WERI-Rb-1 (cell line): ENCODE results near the gene GABBR2.
A peak's percentile ranks its signal among the peaks of the same experiment; 100 is the strongest.

Experiments
- DNase-seq: peaks from one replicate; pipeline ENCODE4 v3.0.0-alpha.2; 2020
- H3K27ac ChIP-seq: fragments of 250-450 bp; sonication (Bioruptor Pico); 2 replicates; pipeline ENCODE4 v1.5.1; 2020; ENCODE audit warnings: mild to moderate bottlenecking, moderate library complexity
- H3K27me3 ChIP-seq: fragments of 250-450 bp; sonication (Bioruptor Pico); 2 replicates; pipeline ENCODE4 v1.5.1; 2021; ENCODE audit warnings: mild to moderate bottlenecking, low read depth, moderate library complexity; ENCODE audit not compliant: insufficient read depth, severe bottlenecking
- H3K36me3 ChIP-seq: fragments of 250-450 bp; sonication (Bioruptor Pico); 2 replicates; pipeline ENCODE4 v1.5.1; 2020; ENCODE audit warnings: mild to moderate bottlenecking, moderate library complexity
- H3K4me3 ChIP-seq: 2 replicates; pipeline ENCODE4 v1.5.1; 2011; ENCODE audit warnings: low read depth, mild to moderate bottlenecking, control low read depth, low read length
- H3K9me3 ChIP-seq: fragments of 250-450 bp; sonication (Bioruptor Pico); 2 replicates; pipeline ENCODE4 v1.5.1; 2021; ENCODE audit warnings: mild to moderate bottlenecking, moderate library complexity; ENCODE audit not compliant: severe bottlenecking
- TF ChIP-seq, protein P1 (sequence below): IDR thresholded peaks from 2 replicates; pipeline ENCODE4 v1.5.1; 2011; ENCODE audit warnings: low read depth, mild to moderate bottlenecking, control low read depth, inconsistent platforms, low read length

The GABBR2 gene

GRCh38 chr9:98328770-98329169 is 380.0 kb downstream of the GABBR2 start:
- Histone ChIP-seq H3K9me3 (no peaks in the 10 kb centered on the region), H3K27ac (peak overlapping the region; percentile 78), H3K36me3 (no peaks in the 10 kb centered on the region; the same call in 1 of the 2 replicates), H3K4me3 (no peak overlapping the region), H3K27me3 (no peaks in the 10 kb centered on the region)
- TF ChIP-seq, protein P1, sequence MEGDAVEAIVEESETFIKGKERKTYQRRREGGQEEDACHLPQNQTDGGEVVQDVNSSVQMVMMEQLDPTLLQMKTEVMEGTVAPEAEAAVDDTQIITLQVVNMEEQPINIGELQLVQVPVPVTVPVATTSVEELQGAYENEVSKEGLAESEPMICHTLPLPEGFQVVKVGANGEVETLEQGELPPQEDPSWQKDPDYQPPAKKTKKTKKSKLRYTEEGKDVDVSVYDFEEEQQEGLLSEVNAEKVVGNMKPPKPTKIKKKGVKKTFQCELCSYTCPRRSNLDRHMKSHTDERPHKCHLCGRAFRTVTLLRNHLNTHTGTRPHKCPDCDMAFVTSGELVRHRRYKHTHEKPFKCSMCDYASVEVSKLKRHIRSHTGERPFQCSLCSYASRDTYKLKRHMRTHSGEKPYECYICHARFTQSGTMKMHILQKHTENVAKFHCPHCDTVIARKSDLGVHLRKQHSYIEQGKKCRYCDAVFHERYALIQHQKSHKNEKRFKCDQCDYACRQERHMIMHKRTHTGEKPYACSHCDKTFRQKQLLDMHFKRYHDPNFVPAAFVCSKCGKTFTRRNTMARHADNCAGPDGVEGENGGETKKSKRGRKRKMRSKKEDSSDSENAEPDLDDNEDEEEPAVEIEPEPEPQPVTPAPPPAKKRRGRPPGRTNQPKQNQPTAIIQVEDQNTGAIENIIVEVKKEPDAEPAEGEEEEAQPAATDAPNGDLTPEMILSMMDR = no peak
- DNase-seq = no peak

DNA sequence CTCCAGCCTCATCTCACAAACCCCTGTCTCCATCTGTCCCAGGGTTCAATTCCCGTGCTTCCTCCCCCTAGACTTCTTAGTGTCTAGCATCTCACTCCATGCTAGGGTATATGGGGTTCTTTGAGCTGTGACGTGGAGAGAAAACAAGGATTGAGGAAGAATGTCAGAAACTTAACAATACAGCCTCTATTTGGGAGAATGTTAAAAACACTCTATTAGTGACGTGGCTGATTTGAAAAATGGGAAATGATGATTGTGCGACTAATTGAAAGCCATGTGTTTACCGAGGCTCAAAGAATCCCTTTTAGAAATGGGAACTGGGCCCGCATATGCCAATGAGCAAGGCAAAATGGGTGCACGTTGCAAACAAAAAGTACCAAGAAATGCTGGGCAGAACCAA is 380.6 kb downstream of the GABBR2 start:
- TF ChIP-seq, protein P1 = no peak
- no peak for DNase-seq
- Histone ChIP-seq H3K9me3 (no peaks in the 10 kb centered on the region), H3K4me3 (no peak overlapping the region), H3K27ac (peak overlapping the region; percentile 78), H3K36me3 (no peaks in the 10 kb centered on the region; the same call in 1 of the 2 replicates), H3K27me3 (no peaks in the 10 kb centered on the region)

DNA sequence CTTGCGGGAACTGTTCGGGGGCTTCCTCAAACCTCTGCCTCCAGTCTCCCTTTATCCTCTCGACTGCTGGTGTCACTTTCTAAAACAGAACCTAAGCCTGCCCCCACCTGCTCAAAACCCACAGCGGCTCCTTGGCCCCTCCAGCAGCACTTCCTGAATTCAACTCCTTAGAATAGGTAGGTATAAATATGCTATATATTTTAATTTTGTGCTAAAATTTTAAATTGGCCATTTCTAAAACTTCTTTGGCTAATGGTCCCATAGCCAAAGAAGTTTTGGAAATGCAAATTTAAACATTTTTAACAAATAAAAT is 381.5 kb downstream of the GABBR2 start:
- TF ChIP-seq, protein P1 = no peak
- peak overlapping the region; percentile 78 for H3K27ac ChIP-seq
- DNase-seq = peak; percentile 79

DNA sequence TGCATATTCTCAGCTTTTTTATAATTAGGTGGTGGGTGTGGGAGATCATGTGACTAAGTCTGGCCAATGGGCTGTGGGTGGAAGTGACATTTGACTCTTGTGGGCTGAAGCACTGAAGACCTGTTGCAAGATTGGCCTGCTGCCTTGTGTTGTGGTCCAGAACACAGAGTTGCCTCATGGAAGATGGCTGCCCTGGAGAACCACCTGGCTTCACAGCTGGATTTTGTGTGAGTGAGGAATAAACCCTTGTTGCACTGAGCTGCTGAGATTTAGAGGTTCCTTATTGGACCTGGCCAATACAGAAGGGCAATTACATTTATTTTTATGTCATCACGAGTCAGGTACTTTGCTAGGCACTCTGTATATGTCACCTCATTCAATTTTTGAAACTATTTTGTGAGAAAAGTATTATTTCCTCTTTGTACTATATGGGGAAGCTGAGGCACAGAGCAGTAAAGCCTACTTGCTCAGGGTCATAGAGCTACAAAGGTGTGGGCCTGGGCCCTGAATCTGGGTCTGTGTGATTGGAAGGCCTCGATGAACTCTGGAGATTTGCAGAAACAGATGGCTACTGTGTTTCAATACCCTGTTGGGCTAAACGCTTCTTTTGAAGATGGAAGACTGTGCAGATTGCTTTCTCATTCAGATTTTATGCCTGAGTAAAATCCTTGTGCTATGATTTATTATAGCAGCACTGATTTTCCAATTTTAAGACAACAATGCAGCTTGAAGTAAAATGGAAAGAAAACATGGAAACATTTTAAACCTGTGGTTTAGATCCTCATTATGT is 382.1 kb downstream of the GABBR2 start:
- Histone ChIP-seq H3K27ac (peak overlapping the region; percentile 78), H3K27me3 (no peaks in the 10 kb centered on the region), H3K36me3 (no peaks in the 10 kb centered on the region; the same call in 1 of the 2 replicates), H3K4me3 (no peak overlapping the region; the same call in 1 of the 2 replicates), H3K9me3 (no peaks in the 10 kb centered on the region)
- peak; percentile 70 for DNase-seq
- TF ChIP-seq, protein P1 = no peak

More for the DNA sequence above, 381.5 kb downstream of the GABBR2 start:
- H3K4me3 ChIP-seq = no peak overlapping the region; the same call in 1 of the 2 replicates
- H3K9me3 ChIP-seq = no peaks in the 10 kb centered on the region
- H3K27me3 ChIP-seq = no peaks in the 10 kb centered on the region
- H3K36me3 ChIP-seq = no peaks in the 10 kb centered on the region; the same call in 1 of the 2 replicates

DNA sequence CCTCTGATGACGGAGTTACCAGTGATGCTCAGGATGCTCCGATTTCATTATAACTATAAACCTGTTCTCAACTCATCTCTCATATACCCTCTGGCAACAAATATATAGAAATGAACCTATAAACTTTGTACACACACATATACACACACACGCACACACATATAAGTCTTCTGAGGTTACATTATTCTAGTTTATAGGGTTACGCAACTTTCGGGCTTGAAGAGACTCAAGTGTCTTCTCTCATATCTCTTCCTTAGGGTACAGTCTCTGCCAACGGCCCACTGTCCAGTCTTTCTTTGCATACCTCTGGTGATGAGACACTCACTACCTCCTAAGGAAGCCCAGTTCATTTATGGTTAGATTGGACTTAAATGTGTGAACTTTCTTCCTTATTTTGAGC is 383.9 kb downstream of the GABBR2 start:
- Histone ChIP-seq H3K9me3 (peaks cover 3% of the 10 kb centered on the region), H3K36me3 (no peaks in the 10 kb centered on the region; the same call in 1 of the 2 replicates), H3K4me3 (no peak overlapping the region), H3K27me3 (no peaks in the 10 kb centered on the region), H3K27ac (no peak overlapping the region)
- TF ChIP-seq, protein P1 = no peak
- DNase-seq = no peak

GRCh38 chr9:98323831-98324135 is 385.0 kb downstream of the GABBR2 start:
- TF ChIP-seq, protein P1 = no peak
- no peaks in the 10 kb centered on the region for H3K27me3 ChIP-seq
- H3K9me3 ChIP-seq = peaks cover 3% of the 10 kb centered on the region
- no peak overlapping the region for H3K27ac ChIP-seq
- no peaks in the 10 kb centered on the region; the same call in 1 of the 2 replicates for H3K36me3 ChIP-seq
- DNase-seq = peak; percentile 5
- H3K4me3 ChIP-seq = no peak overlapping the region
